Erythroblast (primary cell): ENCODE measurements around the gene OPCML.

Experiments
- DNase-seq, 2 experiments: peaks; one replicate each; lab custom pipeline; 2025; lab: John Stamatoyannopoulos, UW
- GATA1 ChIP-seq: IDR thresholded peaks from 2 replicates; pipeline ENCODE4 v1.6.1; 2011; ENCODE audit warnings: low read depth, mild to moderate bottlenecking, control low read depth, low read length, moderate library complexity
- POLR2A ChIP-seq: IDR thresholded peaks from 2 replicates; pipeline ENCODE4 v1.6.1; 2011; ENCODE audit warnings: mild to moderate bottlenecking, low read length

The OPCML gene

DNA sequence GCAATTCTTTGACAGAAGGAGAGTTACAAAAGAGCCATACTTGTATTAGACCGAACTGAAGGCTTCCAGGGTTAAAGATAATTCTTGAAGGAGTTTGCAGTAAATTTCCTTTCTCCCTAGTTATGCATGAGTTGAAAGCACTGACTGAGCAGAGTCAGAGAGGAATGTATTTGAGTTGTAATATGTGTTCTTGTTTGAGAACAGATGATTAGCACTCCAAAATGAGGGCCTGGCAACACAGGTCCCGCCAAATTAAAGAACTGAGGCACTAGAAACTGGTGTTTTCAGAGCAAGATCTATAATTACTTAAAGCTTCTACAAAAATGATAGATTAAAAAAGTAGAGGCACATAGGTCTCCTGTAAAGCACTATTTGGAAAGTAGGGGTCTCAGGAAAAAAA, 970.4 kb downstream of the OPCML start:
- no peak for TF ChIP-seq GATA1
- no peak for TF ChIP-seq POLR2A
- no peak for DNase-seq

- TF ChIP-seq POLR2A = no peak
- no peak for TF ChIP-seq GATA1
- no peak for DNase-seq
Measured at GRCh38 chr11:132559331-132560036, 972.8 kb downstream of the OPCML start.

DNA sequence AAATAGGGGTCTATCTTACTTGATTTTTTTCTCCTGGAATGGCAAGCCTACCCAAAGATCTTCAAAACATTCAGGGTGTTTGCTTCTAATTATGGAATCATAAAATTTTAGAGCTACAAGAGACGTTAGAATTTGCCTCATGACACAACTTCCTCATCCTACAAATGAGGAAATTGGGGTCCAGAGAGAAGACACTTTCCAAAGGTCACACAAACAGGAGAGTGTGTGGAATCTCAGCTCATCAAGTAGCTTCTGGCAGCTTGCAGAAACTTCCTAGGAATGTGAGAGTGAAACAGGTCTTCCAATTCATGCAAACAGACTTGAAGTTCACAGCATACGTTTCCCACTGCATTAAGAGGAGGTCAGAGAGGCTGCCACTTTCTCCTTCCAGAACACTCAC, 976.0 kb downstream of the OPCML start:
- no peak for TF ChIP-seq GATA1
- no peak for TF ChIP-seq POLR2A
- no peak for DNase-seq

- no peak for TF ChIP-seq POLR2A
- TF ChIP-seq GATA1 = no peak
- DNase-seq = no peak
Measured at GRCh38 chr11:132555617-132556016, 976.7 kb downstream of the OPCML start.

GRCh38 chr11:132551016-132551415, 981.3 kb downstream of the OPCML start:
- TF ChIP-seq GATA1 (no peak), POLR2A (no peak)

GRCh38 chr11:132549561-132549960, 982.7 kb downstream of the OPCML start:
- no peak for DNase-seq
- no peak for TF ChIP-seq GATA1
- no peak for TF ChIP-seq POLR2A

More at GRCh38 chr11:132551016-132551415, 981.3 kb downstream of the OPCML start:
- no peak for DNase-seq

DNA sequence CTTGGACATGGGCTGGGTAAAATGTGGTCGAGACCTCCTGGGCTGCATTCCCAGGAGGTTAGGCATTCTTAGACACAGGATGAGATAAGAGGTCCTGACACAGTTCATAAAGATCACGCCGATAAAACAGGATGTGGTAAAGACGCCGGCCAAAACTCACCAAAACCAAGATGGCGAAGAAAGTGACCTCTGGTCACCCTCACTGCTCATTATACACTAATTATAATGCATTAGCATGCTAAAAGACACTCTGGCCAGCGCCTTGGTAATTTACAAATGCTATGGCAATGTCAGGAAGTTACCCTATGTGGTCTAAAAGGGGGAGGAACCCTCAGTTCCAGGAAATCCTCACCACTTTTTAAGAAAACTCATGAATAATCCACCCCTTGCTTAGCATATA, 983.3 kb downstream of the OPCML start:
- no peak for DNase-seq
- TF ChIP-seq GATA1 (no peak), POLR2A (no peak)

- TF ChIP-seq POLR2A (no peak), GATA1 (no peak)
- no peak for DNase-seq
Measured at GRCh38 chr11:132544007-132544406, 988.3 kb downstream of the OPCML start.

GRCh38 chr11:132541794-132542193, 990.5 kb downstream of the OPCML start:
- TF ChIP-seq GATA1 (no peak), POLR2A (no peak)
- no peak for DNase-seq

GRCh38 chr11:132540581-132540980, 991.7 kb downstream of the OPCML start:
- no peak for TF ChIP-seq POLR2A
- TF ChIP-seq GATA1 = no peak

GRCh38 chr11:132539590-132540368, 992.5 kb downstream of the OPCML start:
- no peak for DNase-seq
- TF ChIP-seq POLR2A = no peak
- no peak for TF ChIP-seq GATA1

More at GRCh38 chr11:132540581-132540980, 991.7 kb downstream of the OPCML start:
- no peak for DNase-seq

- TF ChIP-seq GATA1 (no peak), POLR2A (no peak)
- DNase-seq = no peak
Measured at GRCh38 chr11:132538642-132539041, 993.7 kb downstream of the OPCML start.

GRCh38 chr11:132535830-132536229, 996.5 kb downstream of the OPCML start:
- DNase-seq = no peak
- TF ChIP-seq GATA1 = no peak
- TF ChIP-seq POLR2A = no peak

- TF ChIP-seq GATA1 = no peak
- DNase-seq = no peak
Measured at GRCh38 chr11:132531921-132532320, 1000.4 kb downstream of the OPCML start.
